KMS-11 (cell line): Measurements from ENCODE around the gene SLC13A5.

Experiments
- H2AFZ ChIP-seq: fragments of 200-600 bp; sonication (generic); 2 replicates; pipeline ENCODE4 v1.6.1; 2016; ENCODE audit warnings: antibody characterized with exemption, mixed run types, low read depth
- H3K27ac ChIP-seq: fragments of 200-600 bp; sonication (generic); 2 replicates; pipeline ENCODE4 v1.6.1; 2016; ENCODE audit warnings: mild to moderate bottlenecking, mixed run types
- H3K27me3 ChIP-seq: fragments of 200-600 bp; sonication (generic); 2 replicates; pipeline ENCODE4 v1.6.1; 2017; ENCODE audit warnings: mild to moderate bottlenecking, low read depth, mixed run types, moderate library complexity; ENCODE audit not compliant: insufficient read depth
- H3K36me3 ChIP-seq: fragments of 200-600 bp; sonication (generic); 2 replicates; pipeline ENCODE4 v1.6.1; 2017; ENCODE audit warnings: mild to moderate bottlenecking, mixed run types; ENCODE audit not compliant: insufficient read depth
- H3K4me1 ChIP-seq: fragments of 200-600 bp; sonication (generic); 2 replicates; pipeline ENCODE4 v1.6.1; 2016; ENCODE audit warnings: mild to moderate bottlenecking, low read depth, mixed run types; ENCODE audit not compliant: poor library complexity, severe bottlenecking
- H3K4me2 ChIP-seq: fragments of 200-600 bp; sonication (generic); 2 replicates; pipeline ENCODE4 v1.7.0; 2016; ENCODE audit warnings: mild to moderate bottlenecking, mixed run types
- H3K4me3 ChIP-seq: fragments of 200-600 bp; sonication (generic); IDR thresholded peaks from 2 replicates; pipeline ENCODE4 v1.6.1; 2017; ENCODE audit warnings: low read depth, low read length, mixed read lengths; ENCODE audit not compliant: insufficient read depth
- H3K79me2 ChIP-seq: fragments of 200-600 bp; sonication (generic); 2 replicates; pipeline ENCODE4 v1.6.1; 2016; ENCODE audit warnings: low read depth, mixed run types; ENCODE audit not compliant: insufficient read depth
- H3K9ac ChIP-seq: fragments of 200-600 bp; sonication (generic); 2 replicates; pipeline ENCODE4 v1.6.1; 2016; ENCODE audit warnings: mild to moderate bottlenecking, mixed run types
- H4K20me1 ChIP-seq: fragments of 200-600 bp; sonication (generic); 2 replicates; pipeline ENCODE4 v1.6.1; 2016; ENCODE audit warnings: mild to moderate bottlenecking, mixed run types; ENCODE audit not compliant: insufficient read depth
- CTCF ChIP-seq: fragments of 200-600 bp; sonication (generic); conservative IDR thresholded peaks from 2 replicates; pipeline ENCODE4 v1.6.1; 2017; ENCODE audit warnings: low read depth, mild to moderate bottlenecking, antibody characterized with exemption, low read length, moderate library complexity, mixed read lengths

Gene SLC13A5

GRCh38 chr17:6681671-6682070 is 31.5 kb downstream of the SLC13A5 start:
- no peak overlapping the region for H3K4me3 ChIP-seq
- no peaks in the 10 kb centered on the region for H4K20me1 ChIP-seq
- no peak overlapping the region for H2AFZ ChIP-seq
- no peaks in the 10 kb centered on the region for H3K36me3 ChIP-seq
- H3K27me3 ChIP-seq: no peaks in the 10 kb centered on the region
- TF ChIP-seq CTCF: no peak
- no peak overlapping the region for H3K9ac ChIP-seq
- no peaks in the 10 kb centered on the region for H3K4me1 ChIP-seq
- no peak overlapping the region for H3K27ac ChIP-seq
- no peaks in the 10 kb centered on the region for H3K79me2 ChIP-seq
- H3K4me2 ChIP-seq: no peak overlapping the region

GRCh38 chr17:6681176-6681575 is 32.0 kb downstream of the SLC13A5 start:
- no peaks in the 10 kb centered on the region for H3K79me2 ChIP-seq
- no peak overlapping the region for H3K4me2 ChIP-seq
- no peak for TF ChIP-seq CTCF
- H4K20me1 ChIP-seq: no peaks in the 10 kb centered on the region
- H3K27me3 ChIP-seq: no peaks in the 10 kb centered on the region
- no peak overlapping the region for H2AFZ ChIP-seq
- H3K9ac ChIP-seq: no peak overlapping the region
- H3K4me1 ChIP-seq: no peaks in the 10 kb centered on the region
- H3K4me3 ChIP-seq: no peak overlapping the region
- H3K36me3 ChIP-seq: no peaks in the 10 kb centered on the region
- H3K27ac ChIP-seq: no peak overlapping the region

- H3K4me1 ChIP-seq: no peaks in the 10 kb centered on the region
- no peak overlapping the region for H3K9ac ChIP-seq
- H3K27me3 ChIP-seq: no peaks in the 10 kb centered on the region
- no peak overlapping the region for H3K4me2 ChIP-seq
- no peak overlapping the region for H3K27ac ChIP-seq
- no peak overlapping the region for H2AFZ ChIP-seq
- H3K79me2 ChIP-seq: no peaks in the 10 kb centered on the region
- no peak overlapping the region for H3K4me3 ChIP-seq
- TF ChIP-seq CTCF: no peak
- H3K36me3 ChIP-seq: no peaks in the 10 kb centered on the region
- H4K20me1 ChIP-seq: no peaks in the 10 kb centered on the region
These were observed 33.9 kb downstream of the SLC13A5 start for GRCh38 chr17:6679241-6679640.

GRCh38 chr17:6677946-6678345 is 35.2 kb downstream of the SLC13A5 start:
- H3K4me3 ChIP-seq: no peak overlapping the region
- H3K4me2 ChIP-seq: no peak overlapping the region; the same call in 1 of the 2 replicates
- no peak overlapping the region for H3K27ac ChIP-seq
- H4K20me1 ChIP-seq: no peaks in the 10 kb centered on the region
- H3K4me1 ChIP-seq: no peaks in the 10 kb centered on the region
- no peak for TF ChIP-seq CTCF
- no peak overlapping the region for H2AFZ ChIP-seq
- H3K36me3 ChIP-seq: no peaks in the 10 kb centered on the region
- no peaks in the 10 kb centered on the region for H3K79me2 ChIP-seq
- H3K27me3 ChIP-seq: no peaks in the 10 kb centered on the region
- no peak overlapping the region for H3K9ac ChIP-seq
